NCI-H1694 treated with DMSO at 0.1 percent for 48 hours (cell line): ENCODE measurements around the gene APOL2.
"Not testable (repeated sequence)": the region's sequence is repeated elsewhere in the genome, so short reads cannot be mapped to it uniquely, and the experiment has no call there.

Source experiments
- DNase-seq: peaks from one replicate; lab custom pipeline; 2025; lab: John Stamatoyannopoulos, UW

Gene APOL2

GRCh38 chr22:36239401-36240171 lies at the start of gene APOL2:
APOL2 (minus strand) TSS chr22:36239527; CDS start chr22:36233162, 6,365 bp downstream.
- peak; percentile 81 for DNase-seq

GRCh38 chr22:36288571-36289405 lies 49.5 kb upstream of the APOL2 start:
- DNase-seq: no peak

GRCh38 chr22:36287881-36288515 lies 48.7 kb upstream of the APOL2 start:
- no peak for DNase-seq

GRCh38 chr22:36286096-36286957 lies 47.0 kb upstream of the APOL2 start:
- peak; percentile 34 for DNase-seq

GRCh38 chr22:36285545-36285944 lies 46.2 kb upstream of the APOL2 start:
- DNase-seq: no peak

- no peak for DNase-seq
These were observed 45.7 kb upstream of the APOL2 start for GRCh38 chr22:36285017-36285416.

- no peak for DNase-seq
These were observed 44.8 kb upstream of the APOL2 start for GRCh38 chr22:36284171-36284571.

- DNase-seq: no peak
These were observed 43.1 kb upstream of the APOL2 start for GRCh38 chr22:36282328-36282831.

- DNase-seq: no peak
These were observed 42.5 kb upstream of the APOL2 start for GRCh38 chr22:36281781-36282327.

- DNase-seq: no peak
These were observed 41.1 kb upstream of the APOL2 start for GRCh38 chr22:36280379-36280778.

GRCh38 chr22:36279219-36279666 lies 39.9 kb upstream of the APOL2 start:
- no peak for DNase-seq

- DNase-seq: peak; percentile 8
These were observed 38.4 kb upstream of the APOL2 start for GRCh38 chr22:36277482-36278291.

- no peak for DNase-seq
These were observed 35.2 kb upstream of the APOL2 start for GRCh38 chr22:36274531-36274930.

GRCh38 chr22:36271951-36272350 lies 32.6 kb upstream of the APOL2 start:
- DNase-seq: not testable (repeated sequence)

- DNase-seq: not testable (repeated sequence)
These were observed 31.9 kb upstream of the APOL2 start for GRCh38 chr22:36271231-36271630.

- DNase-seq: no peak
These were observed 28.7 kb upstream of the APOL2 start for GRCh38 chr22:36267896-36268485.

- DNase-seq: no peak
These were observed 27.7 kb upstream of the APOL2 start for GRCh38 chr22:36267058-36267457.

- DNase-seq: not testable (repeated sequence)
These were observed 24.7 kb upstream of the APOL2 start for GRCh38 chr22:36263886-36264664.

GRCh38 chr22:36263216-36263673 lies 23.9 kb upstream of the APOL2 start:
- not testable (repeated sequence) for DNase-seq
